H1 (cell line): Measurements from ENCODE around the gene XPNPEP1. TPM values are rescaled to one million over a fixed set of nuclear protein-coding genes. Genes with fewer than 3 reads are reported as not detected.

Experiments used
- CHD7 ChIP-seq: fragments of 300-600 bp; sonication (generic); IDR thresholded peaks from 2 replicates; pipeline ENCODE4 v1.7.1; 2012; ENCODE audit warnings: low read length, moderate library complexity, mild to moderate bottlenecking, inconsistent platforms; ENCODE audit not compliant: insufficient replicate concordance
- CTBP2 ChIP-seq: IDR thresholded peaks from 2 replicates; pipeline ENCODE4 v1.7.0; 2011; ENCODE audit warnings: borderline replicate concordance, mild to moderate bottlenecking, moderate library complexity, mixed read lengths, low read length; ENCODE audit not compliant: insufficient read depth, insufficient read length
- EGR1 ChIP-seq: IDR thresholded peaks from 2 replicates; pipeline ENCODE4 v1.6.1; 2011; ENCODE audit warnings: low read depth, low read length, borderline replicate concordance
- GTF2F1 ChIP-seq: IDR thresholded peaks from 2 replicates; pipeline ENCODE4 v1.6.1; 2012; ENCODE audit warnings: low read depth, low read length, improper control_type of control experiment, borderline replicate concordance
- KDM1A ChIP-seq: fragments of 200-600, 300-600 bp; sonication (generic); IDR thresholded peaks from 2 replicates; pipeline ENCODE4 v1.7.1; 2016; ENCODE audit warnings: mild to moderate bottlenecking, low read length, borderline replicate concordance
- TEAD4 ChIP-seq: IDR thresholded peaks from 2 replicates; pipeline ENCODE4 v1.6.1; 2012; ENCODE audit warnings: low read depth, low read length, inconsistent platforms, mixed read lengths
- polyA plus RNA-seq, 7 experiments: library from polyadenylated mRNA; depleted of rRNA in 3 of 7; stranded (reverse) in 5 of 7; unstranded in 2 of 7; fragments of >200 nt in 5 of 7; fragments of 200-250 nt in 2 of 7; gene quantifications; 1 replicate in 5 of 7; 2 replicates in 1 of 7; 4 replicates in 1 of 7; pipeline versions ENCODE4 v1.2.1 to v1.2.3, GENCODE V29; 2011 to 2013; ENCODE audit warnings: missing spikeins in 2 of 7, mixed read lengths in 2 of 7
- total RNA-seq: library from RNA; stranded (reverse); fragmentation: NEBNext Ultra II Directional; extraction: Animal tissue kit (Norgen Biotek cat#: 25700); gene quantifications from 2 replicates; pipeline ENCODE4 v1.2.1, GENCODE V29; 2021

XPNPEP1 gene
- total and polyA plus RNA-seq, 2 of the 8 experiments (the other 6 are each of a cell fraction or from before 2014, with no cell fraction given), result 61.1 to 201 TPM

- TF ChIP-seq CHD7 (no peak), CTBP2 (no peak), GTF2F1 (no peak), TEAD4 (no peak), KDM1A (no peak), EGR1 (no peak)
- TF ChIP-seq, all 59 proteins: peak for 0
Measured at GRCh38 chr10:109877546-109877945, 45.8 kb downstream of the XPNPEP1 start (continued).
